Uterus (tissue), 2 donors: ENCODE results near the gene PRKCE.

Experiments used
- POLR2A ChIP-seq, 2 donors: fragments of 450-650 bp; IDR thresholded peaks; one replicate each; pipeline ENCODE4 v1.6.1; 2016; ENCODE audit warnings: antibody characterized with exemption in 2 of 2, mild to moderate bottlenecking in 1 of 2, moderate library complexity in 1 of 2
- TF ChIP-seq, protein P1 (sequence below), 4 experiments: fragments of 200-600 bp in 2 of 4; fragments of 450-650 bp in 2 of 4; sonication (generic) in 2 of 4; IDR thresholded peaks; one replicate each; pipeline ENCODE4 v1.5.1; 2016 to 2019; ENCODE audit warnings: antibody characterized with exemption in 4 of 4, mild to moderate bottlenecking in 2 of 4, moderate library complexity in 1 of 4

DNA sequence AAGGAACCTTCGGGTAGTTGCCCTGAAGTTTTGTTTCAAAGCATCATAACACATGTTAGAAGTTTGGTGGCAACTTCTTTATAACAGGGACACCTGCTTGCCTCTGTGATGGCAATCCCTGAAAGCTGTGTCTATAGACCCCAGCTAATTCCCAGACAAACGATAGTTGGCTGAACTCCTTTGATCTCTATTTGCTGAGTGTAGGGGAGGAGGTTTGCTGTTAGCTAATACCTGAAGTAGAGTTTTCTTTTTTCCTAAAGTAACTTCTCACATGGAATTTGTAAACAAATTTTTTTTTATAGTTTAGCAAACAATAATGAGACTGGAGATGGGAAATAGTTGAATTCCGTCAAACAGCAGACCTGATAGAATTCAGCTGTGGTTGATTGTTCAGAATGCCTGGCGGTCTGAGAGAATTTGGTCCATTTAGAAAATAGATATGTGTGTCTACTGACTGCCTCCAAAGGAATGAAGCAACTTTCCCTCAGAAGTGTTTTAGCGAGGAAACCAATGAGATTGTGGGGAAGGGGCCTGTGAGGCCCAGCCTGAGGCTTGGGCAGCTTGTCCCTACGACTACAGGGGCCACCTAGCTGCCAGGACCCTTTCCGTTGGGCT, 522.3 kb downstream of the PRKCE start:
- TF ChIP-seq, protein P1, sequence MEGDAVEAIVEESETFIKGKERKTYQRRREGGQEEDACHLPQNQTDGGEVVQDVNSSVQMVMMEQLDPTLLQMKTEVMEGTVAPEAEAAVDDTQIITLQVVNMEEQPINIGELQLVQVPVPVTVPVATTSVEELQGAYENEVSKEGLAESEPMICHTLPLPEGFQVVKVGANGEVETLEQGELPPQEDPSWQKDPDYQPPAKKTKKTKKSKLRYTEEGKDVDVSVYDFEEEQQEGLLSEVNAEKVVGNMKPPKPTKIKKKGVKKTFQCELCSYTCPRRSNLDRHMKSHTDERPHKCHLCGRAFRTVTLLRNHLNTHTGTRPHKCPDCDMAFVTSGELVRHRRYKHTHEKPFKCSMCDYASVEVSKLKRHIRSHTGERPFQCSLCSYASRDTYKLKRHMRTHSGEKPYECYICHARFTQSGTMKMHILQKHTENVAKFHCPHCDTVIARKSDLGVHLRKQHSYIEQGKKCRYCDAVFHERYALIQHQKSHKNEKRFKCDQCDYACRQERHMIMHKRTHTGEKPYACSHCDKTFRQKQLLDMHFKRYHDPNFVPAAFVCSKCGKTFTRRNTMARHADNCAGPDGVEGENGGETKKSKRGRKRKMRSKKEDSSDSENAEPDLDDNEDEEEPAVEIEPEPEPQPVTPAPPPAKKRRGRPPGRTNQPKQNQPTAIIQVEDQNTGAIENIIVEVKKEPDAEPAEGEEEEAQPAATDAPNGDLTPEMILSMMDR (IDR thresholded peaks at IDR 0.05): no peak
- TF ChIP-seq POLR2A (IDR thresholded peaks at IDR 0.05): no peak
